BLaER1 treated with 17β-estradiol and CSF1 and Interleukin-3, amounts not matched to agents 10 nM and 100 nM (cell line): Measurements from ENCODE around the gene CAMK1.
A peak's percentile ranks its signal among the peaks of the same experiment; 100 is the strongest.

Source experiments
- H3K27ac ChIP-seq, 11 experiments: shearing (Covaris generic); formaldehyde crosslinking; 2 replicates each; pipeline ENCODE4 v1.8.1; 2022
- H3K27me3 ChIP-seq, 11 experiments: shearing (Covaris generic); formaldehyde crosslinking; 2 replicates each; pipeline ENCODE4 v1.8.1; 2022
- H3K36me3 ChIP-seq, 11 experiments: shearing (Covaris generic); formaldehyde crosslinking; 2 replicates each; pipeline ENCODE4 v1.8.1; 2022
- H3K4me1 ChIP-seq, 10 experiments: shearing (Covaris generic); formaldehyde crosslinking; 2 replicates each; pipeline ENCODE4 v1.8.1; 2022
- H3K4me2 ChIP-seq, 11 experiments: shearing (Covaris generic); formaldehyde crosslinking; 2 replicates each; pipeline ENCODE4 v1.8.1; 2022
- H3K4me3 ChIP-seq, 10 experiments: shearing (Covaris generic); formaldehyde crosslinking; 2 replicates each; pipeline ENCODE4 v1.8.1; 2022
- H3K9ac ChIP-seq, 11 experiments: shearing (Covaris generic); formaldehyde crosslinking; 2 replicates each; pipeline ENCODE4 v1.8.1; 2022
- H3K9me3 ChIP-seq, 11 experiments: shearing (Covaris generic); formaldehyde crosslinking; replicated peaks in 1 of 11; 2 replicates each; pipeline ENCODE4 v1.8.1; 2022
- H4K20me1 ChIP-seq, 11 experiments: shearing (Covaris generic); formaldehyde crosslinking; 2 replicates each; pipeline ENCODE4 v1.8.1; 2022
- Cebpa-rat ChIP-seq, 11 experiments: shearing (Covaris generic); IDR thresholded peaks; 2 replicates each; pipeline ENCODE4 v1.8.1; 2022

Gene CAMK1

DNA sequence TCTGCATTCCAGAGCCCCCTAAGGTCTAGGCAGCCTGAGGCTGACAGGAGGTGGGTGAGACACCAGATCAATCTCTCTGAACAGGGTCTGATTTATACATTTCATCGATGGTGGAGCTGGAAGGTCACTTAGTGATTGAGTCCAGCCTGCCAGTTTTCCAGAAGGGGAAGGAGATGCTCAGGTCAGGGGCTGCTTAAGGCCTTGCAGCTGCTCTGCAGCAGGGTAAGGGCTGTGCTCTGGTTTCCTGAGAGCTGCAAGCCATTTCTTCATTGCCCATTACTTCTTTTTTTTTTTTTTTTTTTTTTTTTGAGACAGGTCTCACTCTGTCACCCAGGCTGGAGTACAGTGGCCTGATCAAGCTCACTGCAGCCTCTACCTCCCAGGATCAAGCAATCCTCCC is 11.8 kb upstream of the CAMK1 start:
- H3K4me2 ChIP-seq = peak overlapping the region; percentile 75 to 95 (median 90)
- peaks cover 0 to 22% (median 0%) of the 10 kb centered on the region in 11 experiments; a peak in 2 of 22 replicates for H3K27me3 ChIP-seq
- peaks cover 6 to 45% (median 21%) of the 10 kb centered on the region in 11 experiments; a peak in 16 of 22 replicates for H3K36me3 ChIP-seq
- H3K4me1 ChIP-seq = peaks cover 57 to 71% (median 64%) of the 10 kb centered on the region in 10 experiments
- peak overlapping the region; percentile 20 to 80 (median 68); a peak in 19 of 22 replicates for H3K9ac ChIP-seq
- H3K9me3 ChIP-seq = no peaks in the 10 kb centered on the region
- peak overlapping the region in 2 of 10 experiments; percentile 26 to 29; a peak in 1 of 20 replicates for H3K4me3 ChIP-seq
- TF ChIP-seq Cebpa-rat (IDR thresholded peaks at IDR 0.05) = no peak
- H4K20me1 ChIP-seq = peaks cover 0 to 16% (median 0%) of the 10 kb centered on the region in 11 experiments; a peak in 6 of 22 replicates
- H3K27ac ChIP-seq = peak overlapping the region in 8 of 11 experiments; percentile 12 to 94 (median 36); a peak in 11 of 22 replicates

DNA sequence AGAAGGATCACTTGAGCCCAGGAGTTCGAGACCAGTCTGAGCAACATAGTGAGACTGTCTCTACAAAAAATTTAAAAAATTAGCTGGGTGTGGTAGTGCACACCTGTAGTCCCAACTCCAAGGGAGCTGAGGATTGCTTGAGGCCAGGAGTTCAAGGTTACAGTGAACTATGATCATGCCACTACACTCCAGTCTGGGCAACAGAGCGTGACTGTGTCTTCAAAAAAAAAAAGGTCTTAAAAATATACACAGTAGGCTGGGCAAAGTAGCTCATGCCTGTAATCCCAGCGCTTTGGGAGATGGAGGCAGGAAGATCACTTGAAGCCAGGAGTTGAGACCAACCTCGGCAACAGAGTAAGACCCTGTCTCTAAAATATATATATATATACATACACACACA is 11.2 kb upstream of the CAMK1 start:
- Histone ChIP-seq H3K4me3 (peak overlapping the region in 4 of 10 experiments; percentile 24 to 35 (median 27); a peak in 4 of 20 replicates), H4K20me1 (peaks cover 0 to 16% (median 0%) of the 10 kb centered on the region in 11 experiments; a peak in 6 of 22 replicates), H3K4me1 (peaks cover 57 to 68% (median 63%) of the 10 kb centered on the region in 10 experiments), H3K27ac (peak overlapping the region; percentile 73 to 95 (median 82); a peak in 20 of 22 replicates), H3K9me3 (no peaks in the 10 kb centered on the region), H3K4me2 (peak overlapping the region; percentile 75 to 95 (median 90)), H3K9ac (peak overlapping the region in 10 of 11 experiments; percentile 63 to 80 (median 72); a peak in 20 of 22 replicates), H3K27me3 (peaks cover 0 to 26% (median 0%) of the 10 kb centered on the region in 11 experiments; a peak in 5 of 22 replicates), H3K36me3 (peaks cover 6 to 38% (median 16%) of the 10 kb centered on the region in 11 experiments; a peak in 16 of 22 replicates)
- no peak for TF ChIP-seq Cebpa-rat (IDR thresholded peaks at IDR 0.05)

DNA sequence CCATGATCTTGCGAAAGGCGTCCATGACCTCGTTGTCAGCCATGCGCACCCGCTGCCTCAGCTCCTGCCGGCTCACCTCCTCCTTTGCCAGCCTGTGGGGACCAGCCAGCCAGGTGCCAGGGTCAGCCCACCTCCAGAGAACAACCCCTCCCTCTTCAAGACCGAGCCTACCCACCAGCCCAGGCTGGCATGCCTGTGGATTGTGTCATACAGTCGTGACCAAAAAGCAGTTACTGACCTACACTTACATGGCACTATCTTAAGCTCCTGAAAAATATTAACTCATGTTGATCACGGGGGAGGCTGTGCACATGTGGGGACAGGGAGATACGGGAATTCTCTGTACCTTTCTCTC is 10.7 kb upstream of the CAMK1 start:
- Histone ChIP-seq H3K4me2 (peak overlapping the region; percentile 75 to 95 (median 90)), H3K9ac (peak overlapping the region; percentile 55 to 80 (median 71)), H4K20me1 (peaks cover 0 to 16% (median 0%) of the 10 kb centered on the region in 11 experiments; a peak in 6 of 22 replicates), H3K27me3 (peaks cover 0 to 31% (median 0%) of the 10 kb centered on the region in 11 experiments; a peak in 6 of 22 replicates), H3K4me3 (peak overlapping the region in 7 of 10 experiments; percentile 12 to 35 (median 25); a peak in 9 of 20 replicates), H3K36me3 (peaks cover 6 to 33% (median 15%) of the 10 kb centered on the region in 11 experiments; a peak in 16 of 22 replicates), H3K27ac (peak overlapping the region; percentile 73 to 95 (median 82)), H3K4me1 (peaks cover 55 to 68% (median 60%) of the 10 kb centered on the region in 10 experiments), H3K9me3 (no peaks in the 10 kb centered on the region)
- peak in 1 of 11 experiments; percentile 8; a peak in 1 of 22 replicates for TF ChIP-seq Cebpa-rat (IDR thresholded peaks at IDR 0.05)

DNA sequence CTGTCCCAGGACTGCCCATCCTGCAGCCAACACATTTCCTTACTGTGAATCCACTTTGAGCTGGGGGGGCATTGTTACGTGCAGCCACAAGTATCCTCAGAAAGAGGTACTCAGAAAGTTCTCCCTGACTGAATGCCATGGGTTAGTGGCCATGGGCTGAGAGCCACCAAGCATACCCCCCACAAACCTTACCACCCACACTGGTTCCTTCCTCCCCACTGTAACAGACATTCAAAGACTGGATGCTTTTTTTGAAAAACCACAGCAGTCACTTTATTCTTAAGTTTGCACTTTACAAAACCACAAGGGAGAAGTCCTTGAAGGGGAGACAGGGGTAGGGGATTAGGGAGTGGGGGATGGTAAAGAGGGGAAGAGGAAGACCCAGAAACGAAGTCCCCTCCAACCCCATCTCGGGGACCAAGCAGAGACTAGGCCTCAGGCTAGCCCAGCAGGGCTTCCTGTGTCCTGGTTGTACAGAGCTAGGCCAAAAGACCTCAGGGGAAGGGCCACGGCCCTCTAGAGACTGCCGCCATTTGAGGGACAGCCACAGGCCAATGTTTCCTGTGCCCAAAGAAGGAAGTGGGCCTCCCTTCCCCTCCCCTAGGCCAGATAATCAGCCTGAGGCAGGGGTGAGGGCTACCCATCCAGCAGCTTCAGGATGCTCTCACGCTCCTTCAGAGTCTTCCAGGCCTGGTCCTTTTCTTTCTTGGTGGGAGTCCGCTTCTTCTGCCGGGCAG is 10.1 kb upstream of the CAMK1 start:
- H3K36me3 ChIP-seq = peaks cover 1 to 28% (median 11%) of the 10 kb centered on the region in 11 experiments; a peak in 15 of 22 replicates
- peak overlapping the region; percentile 75 to 95 (median 90) for H3K4me2 ChIP-seq
- peaks cover 0 to 33% (median 0%) of the 10 kb centered on the region in 11 experiments; a peak in 6 of 22 replicates for H3K27me3 ChIP-seq
- TF ChIP-seq Cebpa-rat (IDR thresholded peaks at IDR 0.05) = no peak
- H4K20me1 ChIP-seq = peaks cover 0 to 16% (median 0%) of the 10 kb centered on the region in 11 experiments; a peak in 6 of 22 replicates
- H3K27ac ChIP-seq = peak overlapping the region; percentile 73 to 95 (median 82)
- peak overlapping the region; percentile 55 to 80 (median 71) for H3K9ac ChIP-seq
- H3K4me1 ChIP-seq = peaks cover 52 to 68% (median 59%) of the 10 kb centered on the region in 10 experiments
- peak overlapping the region in 8 of 10 experiments; percentile 12 to 35 (median 24); a peak in 10 of 20 replicates for H3K4me3 ChIP-seq
- H3K9me3 ChIP-seq = no peaks in the 10 kb centered on the region

DNA sequence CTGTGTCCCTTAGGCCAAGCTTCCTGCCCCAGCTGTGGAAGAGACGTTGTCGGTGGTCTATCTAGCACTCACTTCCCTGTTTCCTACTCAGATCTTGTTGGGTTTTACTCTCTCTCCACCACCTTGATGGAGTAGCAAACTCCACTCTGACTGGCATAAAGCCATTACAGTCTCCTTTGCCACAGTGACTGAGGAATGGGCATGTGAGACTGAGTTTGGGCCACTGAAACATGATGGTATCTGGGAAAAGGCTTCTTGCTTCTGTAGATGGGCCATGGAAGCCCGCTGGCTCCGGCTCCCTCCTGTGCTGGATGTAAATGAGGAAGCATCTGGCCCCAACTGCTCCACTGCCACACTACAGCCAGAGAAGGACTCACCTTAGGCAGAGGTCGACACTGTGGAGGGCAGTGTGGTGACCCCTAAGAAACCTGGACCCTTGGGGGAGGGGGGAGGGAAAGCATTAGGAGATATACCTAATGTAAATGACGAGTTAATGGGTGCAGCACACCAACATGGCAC is 9.4 kb upstream of the CAMK1 start:
- Histone ChIP-seq H3K4me1 (peaks cover 52 to 68% (median 59%) of the 10 kb centered on the region in 10 experiments), H3K27me3 (peaks cover 0 to 33% (median 0%) of the 10 kb centered on the region in 11 experiments; a peak in 6 of 22 replicates), H3K4me2 (peak overlapping the region; percentile 75 to 95 (median 90)), H3K36me3 (peaks cover 0 to 20% (median 6%) of the 10 kb centered on the region in 11 experiments; a peak in 14 of 22 replicates), H3K4me3 (peak overlapping the region in 2 of 10 experiments; percentile 25 to 34; a peak in 4 of 20 replicates), H4K20me1 (peaks cover 0 to 16% (median 0%) of the 10 kb centered on the region in 11 experiments; a peak in 6 of 22 replicates), H3K9ac (peak overlapping the region in 5 of 11 experiments; percentile 68 to 80 (median 73); a peak in 8 of 22 replicates), H3K27ac (peak overlapping the region in 8 of 11 experiments; percentile 74 to 95 (median 84); a peak in 16 of 22 replicates), H3K9me3 (no peaks in the 10 kb centered on the region)
- no peak for TF ChIP-seq Cebpa-rat (IDR thresholded peaks at IDR 0.05)

DNA sequence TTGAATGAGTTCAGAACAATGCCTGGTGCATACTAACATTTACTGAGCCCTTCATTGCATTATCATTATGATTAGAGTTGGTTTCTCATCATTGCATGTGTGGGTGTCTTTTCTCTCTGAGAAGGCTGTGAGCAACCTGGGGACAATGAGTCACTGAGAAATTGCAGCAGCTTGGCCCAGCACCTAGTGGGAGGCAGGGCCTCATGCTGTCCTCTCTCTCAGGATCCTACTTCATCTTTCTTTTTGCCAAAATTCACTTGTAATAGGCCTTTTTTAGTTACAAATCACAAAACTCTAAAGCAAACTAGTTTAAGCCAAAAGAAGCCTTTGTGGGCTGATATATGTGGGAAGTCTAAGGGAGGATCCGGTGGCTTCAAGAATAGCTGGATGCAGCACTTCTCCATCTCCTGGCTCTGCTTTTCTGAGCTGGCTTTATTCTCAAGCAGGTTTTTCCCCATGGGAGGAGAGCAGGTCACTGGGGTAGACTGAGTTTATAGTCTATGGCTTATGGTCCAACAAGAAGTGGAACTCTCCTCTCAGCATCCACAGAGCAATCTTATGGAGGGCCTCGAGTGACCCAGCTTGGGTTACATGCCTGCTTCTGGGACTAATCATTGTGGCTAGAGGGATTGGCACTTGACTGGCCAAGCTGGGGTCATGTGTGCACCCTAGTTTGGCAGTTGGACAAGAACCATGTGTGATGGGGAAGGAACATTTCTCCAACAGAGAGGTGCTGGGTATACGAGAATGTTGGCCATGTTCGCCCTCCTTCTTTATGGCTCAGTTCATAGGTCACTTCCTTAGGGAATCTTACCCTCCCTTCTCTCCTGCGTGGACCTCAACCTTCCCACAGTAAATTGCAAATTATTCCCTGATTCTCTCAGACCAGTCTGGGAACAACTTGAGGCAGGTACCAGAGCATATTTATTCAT is 8.7 kb upstream of the CAMK1 start:
- TF ChIP-seq Cebpa-rat (IDR thresholded peaks at IDR 0.05) = no peak
- peaks cover 0 to 33% (median 0%) of the 10 kb centered on the region in 11 experiments; a peak in 6 of 22 replicates for H3K27me3 ChIP-seq

DNA sequence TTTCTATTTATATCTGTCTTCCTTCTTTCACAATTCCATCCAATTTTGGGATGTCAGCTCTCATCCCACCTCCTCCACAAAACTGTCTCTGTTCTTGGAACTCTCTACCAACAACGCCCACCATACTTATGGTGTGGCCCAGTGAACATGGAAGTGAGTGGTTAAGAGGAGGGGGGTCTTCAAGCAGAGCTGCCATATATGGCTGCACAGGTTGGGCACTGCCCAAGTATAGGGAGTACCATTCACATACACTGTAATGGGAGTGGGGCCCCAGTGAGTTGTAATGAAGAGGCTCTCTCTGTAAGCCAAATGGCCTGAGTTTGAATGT is 7.9 kb upstream of the CAMK1 start:
- peaks cover 0 to 33% (median 0%) of the 10 kb centered on the region in 11 experiments; a peak in 6 of 22 replicates for H3K27me3 ChIP-seq
- no peak overlapping the region for H3K4me3 ChIP-seq
- peaks cover 0 to 11% (median 0%) of the 10 kb centered on the region in 11 experiments; a peak in 1 of 22 replicates for H3K36me3 ChIP-seq
- TF ChIP-seq Cebpa-rat (IDR thresholded peaks at IDR 0.05) = no peak
- H3K4me1 ChIP-seq = peaks cover 49 to 63% (median 57%) of the 10 kb centered on the region in 10 experiments
- no peak overlapping the region for H3K27ac ChIP-seq
- no peak overlapping the region for H3K9ac ChIP-seq
- peaks cover 0 to 16% (median 0%) of the 10 kb centered on the region in 11 experiments; a peak in 6 of 22 replicates for H4K20me1 ChIP-seq
- H3K4me2 ChIP-seq = peak overlapping the region; percentile 75 to 95 (median 90)
- H3K9me3 ChIP-seq = no peaks in the 10 kb centered on the region

More for the DNA sequence above, 8.7 kb upstream of the CAMK1 start:
- peaks cover 0 to 16% (median 0%) of the 10 kb centered on the region in 11 experiments; a peak in 6 of 22 replicates for H4K20me1 ChIP-seq
- H3K27ac ChIP-seq = peak overlapping the region in 5 of 11 experiments; percentile 84 to 95 (median 87); a peak in 4 of 22 replicates
- peak overlapping the region in 1 of 11 experiments; percentile 80; a peak in 1 of 22 replicates for H3K9ac ChIP-seq
- no peaks in the 10 kb centered on the region for H3K9me3 ChIP-seq
- peak overlapping the region; percentile 75 to 95 (median 90) for H3K4me2 ChIP-seq
- peaks cover 52 to 68% (median 59%) of the 10 kb centered on the region in 10 experiments for H3K4me1 ChIP-seq
- H3K4me3 ChIP-seq = peak overlapping the region in 1 of 10 experiments; percentile 31; a peak in 1 of 20 replicates
- H3K36me3 ChIP-seq = peaks cover 0 to 13% (median 0%) of the 10 kb centered on the region in 11 experiments; a peak in 4 of 22 replicates
